Measurements from ENCODE around the gene ARHGEF11.
"Not testable (repeated sequence)": the region's sequence is repeated elsewhere in the genome, so short reads cannot be mapped to it uniquely, and the experiment has no call there.

Gene ARHGEF11

DNA sequence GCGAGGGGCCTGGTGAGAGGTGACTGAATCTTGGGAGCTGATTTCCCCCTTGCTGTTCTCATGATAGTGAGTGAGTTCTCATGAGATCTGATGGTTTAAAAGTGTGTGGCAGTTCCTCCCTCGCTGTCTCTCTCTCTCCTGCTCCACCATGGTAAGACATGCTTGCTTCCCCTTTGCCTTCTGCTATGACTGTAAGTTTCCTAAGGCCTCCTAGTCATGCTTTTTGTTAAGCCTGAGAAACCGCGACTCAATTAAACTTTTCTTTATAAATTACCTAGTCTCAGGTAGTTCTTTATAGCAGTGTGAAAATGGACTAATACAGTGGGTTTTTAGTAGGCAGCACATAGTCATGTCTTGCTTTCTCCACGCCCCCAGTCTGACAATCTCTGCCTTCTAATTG is 10.2 kb upstream of the ARHGEF11 start:
- in situ Hi-C loops (cut with MboI; ENCODE audit: low sequenced_read_pairs) = not testable (repeated sequence)

DNA sequence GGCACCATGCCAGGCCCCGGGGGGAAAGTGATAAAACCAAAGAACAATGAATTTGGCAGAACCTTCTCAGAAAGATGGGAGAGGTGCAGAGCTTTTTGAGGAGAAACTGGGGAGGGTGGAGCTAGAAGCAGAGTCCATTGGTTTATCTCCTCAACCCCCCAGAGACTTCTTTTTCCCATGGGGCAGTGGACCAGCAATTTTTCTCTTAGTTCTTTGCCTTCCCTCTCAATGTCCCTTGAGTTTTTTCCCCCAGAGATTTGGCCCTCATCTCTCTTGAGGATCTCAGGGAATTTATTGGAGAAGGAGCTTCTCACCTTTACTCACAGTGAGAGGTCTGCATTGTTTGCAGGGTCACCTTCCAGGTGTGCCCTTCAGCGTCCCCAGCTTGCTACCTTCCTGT is 5.3 kb upstream of the ARHGEF11 start:
- in situ Hi-C loops (cut with MboI; ENCODE audit: low sequenced_read_pairs) = no loop called here

DNA sequence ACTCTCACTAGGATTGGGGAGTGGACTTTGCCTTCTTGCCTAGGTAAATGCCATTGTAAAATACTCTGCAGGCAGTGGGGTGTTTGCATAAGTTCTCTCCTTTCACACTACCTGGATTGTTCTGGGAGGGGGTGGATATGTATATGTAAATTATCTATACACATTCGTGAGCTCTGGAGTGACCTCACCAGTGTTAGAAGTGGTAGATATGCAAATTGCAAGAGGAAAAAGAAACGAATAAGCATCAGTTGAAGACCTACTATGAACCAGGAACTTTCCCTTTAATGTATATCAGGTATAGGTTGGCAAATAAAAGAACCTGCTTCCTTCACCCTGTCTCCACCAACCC is 1.5 kb upstream of the ARHGEF11 start:
- in situ Hi-C loops (cut with MboI; ENCODE audit: low sequenced_read_pairs) = no loop called here

DNA sequence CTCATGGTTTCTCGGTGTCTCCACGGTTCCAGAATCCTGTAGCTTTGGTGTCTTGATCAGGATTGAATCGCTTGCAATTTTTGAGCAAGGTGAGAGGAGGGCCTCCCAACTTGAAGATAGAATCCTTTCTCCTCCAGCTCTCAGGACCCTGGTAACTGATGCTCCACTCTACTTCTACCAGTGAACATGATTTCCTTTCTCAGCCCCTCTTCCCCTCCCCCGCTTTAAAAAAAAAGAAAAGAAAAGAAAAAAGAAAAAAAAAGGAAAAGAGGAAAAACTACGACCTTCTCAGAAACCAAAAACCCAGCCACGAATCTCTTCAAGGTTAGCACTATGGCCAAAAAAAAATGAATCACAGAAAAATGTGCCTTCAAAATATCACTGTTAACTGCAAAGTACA is 1.2 kb downstream of the ARHGEF11 start:
- in situ Hi-C loops (cut with MboI; ENCODE audit: low sequenced_read_pairs) = no loop called here

DNA sequence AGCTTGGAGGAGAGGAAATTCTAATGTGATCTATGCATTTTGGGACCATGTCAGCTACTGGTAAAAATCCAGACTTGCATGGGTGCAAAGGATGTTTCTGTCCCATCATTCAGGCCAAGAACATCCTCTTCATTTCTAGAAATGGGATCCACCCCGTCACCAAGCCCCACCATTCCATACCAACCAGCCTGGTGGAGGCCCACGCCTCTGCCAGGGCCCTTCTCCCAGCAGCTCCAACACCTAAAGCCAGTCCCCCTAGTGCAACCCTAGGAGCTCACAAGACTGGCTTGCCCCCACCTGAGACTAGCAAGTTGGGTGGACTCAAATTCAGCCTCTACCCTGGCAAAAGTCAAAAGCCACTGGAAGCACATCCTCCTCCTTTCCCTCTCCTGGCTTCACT is 1.9 kb downstream of the ARHGEF11 start:
- in situ Hi-C loops (cut with MboI; ENCODE audit: low sequenced_read_pairs) = no loop called here

DNA sequence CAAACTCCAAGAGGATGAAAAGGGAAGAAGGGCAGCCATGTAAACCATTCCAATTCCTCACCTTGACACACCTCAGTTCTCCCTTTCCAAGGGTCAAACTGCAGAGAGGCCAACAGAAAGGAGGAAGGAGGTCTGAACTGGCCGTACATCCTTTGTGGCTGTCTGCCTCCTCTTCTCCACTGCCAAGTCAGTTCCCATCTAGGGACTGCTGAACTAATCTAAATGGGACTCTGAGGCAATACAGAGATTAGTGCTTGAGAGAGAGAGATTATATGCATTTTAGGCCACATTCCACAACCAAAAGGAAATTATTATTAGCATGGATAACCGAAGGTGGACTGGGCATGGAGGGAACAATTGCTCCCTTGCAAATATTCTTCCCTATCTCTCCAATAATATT is 2.7 kb downstream of the ARHGEF11 start:
- in situ Hi-C loops (cut with MboI; ENCODE audit: low sequenced_read_pairs) = no loop called here

DNA sequence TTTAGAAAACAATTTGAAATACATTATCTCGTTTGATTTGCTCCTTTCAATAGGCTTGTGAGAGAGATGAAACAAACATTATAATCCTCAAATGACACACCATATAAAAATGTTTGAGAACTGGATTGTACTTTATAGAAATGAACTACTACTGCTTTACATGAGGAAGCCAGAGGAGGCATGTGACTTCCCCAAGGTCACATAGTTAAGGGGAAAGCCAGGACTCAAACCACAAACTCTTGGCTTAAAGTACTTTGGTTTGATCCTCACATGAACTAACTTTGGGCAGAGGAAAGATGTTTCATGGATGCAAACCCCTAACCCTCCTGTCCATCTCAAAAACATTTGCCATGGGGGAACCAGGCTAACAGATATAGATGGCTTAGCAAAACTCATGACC is 4.7 kb downstream of the ARHGEF11 start:
- in situ Hi-C loops (cut with MboI; ENCODE audit: low sequenced_read_pairs) = no loop called here

DNA sequence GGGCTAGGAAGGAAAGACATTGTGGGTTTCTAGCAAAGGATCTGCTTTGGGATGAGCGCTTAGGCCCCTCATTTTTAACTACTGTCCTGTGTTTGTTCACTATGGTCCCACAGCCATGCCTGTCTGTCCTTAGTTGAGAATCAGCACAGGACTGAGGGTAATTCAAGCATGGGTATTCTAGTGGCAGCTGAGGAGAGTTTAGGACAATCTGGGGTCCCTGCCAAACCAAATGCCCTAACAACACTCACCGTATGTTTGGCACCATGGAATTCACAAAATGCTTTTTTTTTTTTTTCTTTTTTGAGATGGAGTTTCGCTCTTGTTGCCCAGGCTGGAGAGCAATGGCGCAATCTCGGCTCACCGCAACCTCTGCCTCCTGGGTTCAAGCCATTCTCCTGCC is 10.4 kb downstream of the ARHGEF11 start:
- in situ Hi-C loops (cut with MboI; ENCODE audit: low sequenced_read_pairs) = no loop called here

DNA sequence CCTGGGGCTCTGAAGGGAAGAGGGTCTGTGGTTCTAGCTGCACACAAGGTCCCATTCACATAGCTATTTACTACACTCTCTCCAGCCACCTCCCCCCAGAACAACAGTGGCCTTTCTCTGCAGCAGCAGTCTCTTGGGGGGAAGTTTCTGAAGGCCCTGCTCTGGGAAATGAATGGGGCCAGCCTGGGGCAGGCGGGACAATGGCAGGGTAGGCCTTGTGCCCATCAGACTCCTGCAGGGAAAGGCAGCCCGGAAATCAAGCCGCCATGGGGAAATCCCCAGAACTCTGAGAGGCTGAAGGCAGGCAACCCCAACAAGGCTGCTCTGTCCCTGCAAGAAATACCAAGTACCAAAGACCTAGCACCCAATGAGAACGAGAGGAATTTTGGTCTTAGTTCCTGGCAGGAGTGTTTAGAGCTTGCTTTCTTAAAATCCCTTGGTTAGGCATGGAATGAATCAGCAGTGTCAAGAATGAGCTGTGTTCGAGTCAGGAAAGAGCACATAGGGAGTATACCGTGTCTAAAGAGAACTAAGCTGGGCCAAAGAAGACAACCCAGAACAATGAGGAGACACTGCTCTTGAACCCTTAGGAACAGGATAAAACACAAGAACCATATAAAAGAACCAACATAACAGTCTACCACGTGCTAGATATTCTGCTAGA is 11.3 kb downstream of the ARHGEF11 start:
- in situ Hi-C loops (cut with MboI; ENCODE audit: low sequenced_read_pairs) = no loop called here

DNA sequence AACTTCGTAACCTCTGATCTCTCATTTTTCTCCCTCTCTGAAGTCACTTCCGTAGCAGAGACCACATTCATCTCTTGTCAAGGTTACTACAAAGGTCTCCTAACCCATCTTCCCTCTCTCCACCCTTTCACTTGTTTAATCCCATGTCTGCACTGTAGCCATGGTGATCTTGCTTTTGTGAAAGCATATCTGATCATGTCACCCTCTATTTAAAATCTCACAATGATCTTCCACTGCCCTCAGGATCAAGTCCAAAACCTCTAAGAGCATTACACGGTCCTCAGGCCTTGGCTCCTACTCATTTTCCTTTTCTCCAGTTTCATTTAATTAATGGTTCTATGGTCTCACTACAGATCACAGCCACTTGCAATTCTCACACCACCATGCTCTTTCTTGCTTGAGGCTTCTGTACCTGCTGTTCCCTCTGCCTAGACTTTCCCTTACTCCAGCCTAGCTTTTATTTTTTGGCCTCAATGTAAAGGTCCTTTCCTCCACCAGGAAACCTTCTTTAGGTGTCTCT is 12.1 kb downstream of the ARHGEF11 start:
- in situ Hi-C loops (cut with MboI; ENCODE audit: low sequenced_read_pairs) = no loop called here

DNA sequence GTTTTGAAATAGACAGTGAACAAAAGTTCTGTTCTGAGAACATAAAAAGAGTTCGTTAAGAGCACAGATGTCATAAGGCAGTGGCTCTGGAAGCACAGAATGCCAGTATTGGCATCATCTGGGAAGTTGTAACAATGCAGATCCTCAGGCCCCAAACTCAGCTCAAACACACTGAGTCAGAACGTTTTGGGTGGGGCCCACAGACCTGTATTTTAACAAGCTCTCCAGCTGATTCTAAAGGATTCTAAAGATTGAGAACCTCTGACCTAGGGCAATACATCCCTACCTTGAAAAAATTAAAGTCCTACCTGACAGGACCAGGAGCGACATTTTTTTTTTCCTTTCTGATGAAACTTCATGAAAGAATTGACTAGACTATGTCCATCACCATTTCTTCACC is 13.2 kb downstream of the ARHGEF11 start:
- in situ Hi-C loops (cut with MboI; ENCODE audit: low sequenced_read_pairs) = no loop called here

DNA sequence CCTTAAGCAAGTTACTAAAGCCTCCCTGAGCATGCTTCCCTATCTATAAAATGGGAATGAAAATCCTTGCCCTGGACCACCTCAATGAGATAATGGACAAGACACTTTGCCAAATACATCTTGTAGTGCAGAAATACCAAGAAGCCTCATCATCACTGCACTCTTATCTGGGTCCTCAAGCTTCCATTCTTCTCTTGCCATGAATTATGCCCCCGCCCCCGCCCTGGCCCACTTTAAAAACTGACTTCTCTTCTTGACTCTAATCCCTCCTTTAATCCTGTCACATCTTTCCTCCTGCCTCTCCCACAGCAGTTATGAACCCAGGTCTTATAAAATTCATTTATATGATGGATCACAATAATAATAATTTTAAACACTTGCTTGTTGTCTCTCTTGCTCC is 14.8 kb downstream of the ARHGEF11 start:
- in situ Hi-C loops (cut with MboI; ENCODE audit: low sequenced_read_pairs) = no loop called here

DNA sequence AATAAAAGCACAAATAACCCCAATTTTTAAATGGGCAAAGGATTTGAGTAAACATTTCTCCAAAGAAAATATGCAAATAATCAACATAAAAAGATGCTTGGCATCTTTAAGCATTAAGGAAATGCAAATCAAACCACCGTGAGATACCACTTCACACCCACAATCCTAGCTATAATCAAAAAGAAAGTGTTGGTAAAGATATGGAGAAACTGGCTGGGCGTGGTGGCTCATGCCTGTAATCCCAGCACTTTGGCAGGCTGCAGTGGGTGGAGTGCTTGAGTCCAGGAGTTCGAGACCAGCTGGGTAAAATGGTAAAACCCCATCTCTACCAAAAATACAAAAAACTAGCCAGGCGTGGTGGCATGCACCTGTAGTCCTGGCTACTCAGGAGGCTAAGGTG is 16.9 kb downstream of the ARHGEF11 start:
- in situ Hi-C loops (cut with MboI; ENCODE audit: low sequenced_read_pairs) = no loop called here

DNA sequence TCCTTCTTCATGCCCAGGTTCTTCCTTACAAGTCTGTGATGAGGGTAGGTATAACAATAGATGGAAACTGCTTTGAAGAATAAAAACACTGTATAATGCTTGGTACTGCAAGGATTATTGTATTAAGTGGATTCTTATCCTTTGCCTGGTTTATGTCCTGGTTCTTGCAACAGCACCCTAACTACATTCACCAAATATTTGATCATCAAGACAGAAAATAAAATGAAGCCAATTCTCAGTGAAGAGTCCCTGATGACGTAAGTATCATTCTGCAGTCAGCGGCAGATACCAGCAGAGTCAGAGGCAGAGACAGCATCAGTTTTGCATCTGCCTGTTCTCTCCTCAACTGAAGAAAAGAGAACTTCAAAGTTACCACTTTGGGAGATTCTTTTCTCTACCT is 19.7 kb downstream of the ARHGEF11 start:
- in situ Hi-C loops (cut with MboI; ENCODE audit: low sequenced_read_pairs) = no loop called here

DNA sequence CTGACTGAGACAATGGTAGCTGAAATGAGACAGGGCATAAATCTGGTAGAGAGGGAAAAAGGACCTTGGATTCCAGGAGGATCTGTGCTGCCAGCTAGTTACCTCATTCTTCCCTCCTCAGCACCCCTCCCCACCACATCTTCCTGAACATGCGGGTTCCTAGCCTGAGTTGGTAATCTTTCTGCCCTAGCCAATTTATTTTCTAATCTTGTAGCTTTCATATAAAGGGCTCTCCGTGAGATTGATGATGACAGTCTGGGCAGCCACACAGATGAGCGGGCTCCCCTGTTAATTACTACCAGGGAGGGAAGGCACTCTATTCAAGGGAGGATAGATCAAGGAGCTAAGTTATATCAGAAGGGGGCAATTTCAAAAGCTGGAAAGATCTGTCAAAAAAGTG is 20.2 kb downstream of the ARHGEF11 start:
- in situ Hi-C loops (cut with MboI; ENCODE audit: low sequenced_read_pairs) = no loop called here

DNA sequence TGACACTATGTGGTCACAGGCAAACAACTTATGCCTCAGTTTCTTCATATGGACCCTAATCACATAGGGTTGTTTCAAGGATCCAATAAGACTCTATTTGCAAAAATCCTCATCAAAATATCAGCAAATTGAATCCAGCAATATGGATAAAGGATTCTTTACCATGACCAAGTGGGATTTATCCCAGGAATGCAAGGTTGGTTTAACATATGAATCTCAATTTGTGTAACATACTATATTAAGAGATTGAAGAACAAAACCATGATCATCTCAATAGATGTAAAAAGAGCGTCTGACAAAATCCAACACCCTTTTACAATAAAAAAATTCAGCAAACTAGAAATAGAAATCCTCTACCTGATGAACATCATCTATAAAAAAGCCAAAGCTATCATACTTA is 23.9 kb downstream of the ARHGEF11 start:
- in situ Hi-C loops (cut with MboI; ENCODE audit: low sequenced_read_pairs) = no loop called here

DNA sequence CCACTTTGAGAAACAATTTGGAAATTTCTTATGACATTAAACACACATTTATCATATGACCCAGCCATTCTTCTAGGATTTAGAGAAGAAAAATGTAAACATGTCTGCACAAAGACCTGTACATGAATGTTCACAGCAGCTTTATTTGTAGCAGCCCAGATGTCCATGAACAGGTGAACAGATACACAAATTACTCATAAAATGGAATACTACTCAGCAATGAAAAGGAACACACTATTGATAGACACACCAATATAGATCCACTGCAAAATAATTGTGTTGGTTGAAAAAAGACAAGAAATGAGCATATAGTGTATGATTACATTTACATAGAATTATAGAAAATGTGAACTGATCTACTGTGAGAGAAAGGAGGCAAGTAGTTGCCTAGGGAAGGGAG is 26.1 kb downstream of the ARHGEF11 start:
- in situ Hi-C loops (cut with MboI; ENCODE audit: low sequenced_read_pairs) = no loop called here

DNA sequence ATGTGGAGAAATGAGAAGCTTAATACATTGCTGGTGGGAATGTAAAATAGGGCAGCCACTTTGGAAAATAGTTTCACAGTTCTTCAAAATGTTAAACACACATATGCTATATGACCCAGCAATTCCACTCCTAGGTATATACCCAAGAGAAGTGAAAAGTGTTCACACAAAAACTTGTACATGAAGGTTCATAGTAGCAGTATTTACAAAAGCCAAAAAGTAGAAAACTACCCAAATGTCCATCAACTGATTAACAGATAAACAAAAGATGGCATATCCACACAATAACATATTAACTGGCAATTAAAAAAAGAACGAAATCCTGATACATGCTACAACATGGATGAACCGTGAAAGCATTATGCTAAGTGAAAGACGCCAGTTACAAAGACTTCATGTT is 33.7 kb downstream of the ARHGEF11 start:
- in situ Hi-C loops (cut with MboI; ENCODE audit: low sequenced_read_pairs) = no loop called here

DNA sequence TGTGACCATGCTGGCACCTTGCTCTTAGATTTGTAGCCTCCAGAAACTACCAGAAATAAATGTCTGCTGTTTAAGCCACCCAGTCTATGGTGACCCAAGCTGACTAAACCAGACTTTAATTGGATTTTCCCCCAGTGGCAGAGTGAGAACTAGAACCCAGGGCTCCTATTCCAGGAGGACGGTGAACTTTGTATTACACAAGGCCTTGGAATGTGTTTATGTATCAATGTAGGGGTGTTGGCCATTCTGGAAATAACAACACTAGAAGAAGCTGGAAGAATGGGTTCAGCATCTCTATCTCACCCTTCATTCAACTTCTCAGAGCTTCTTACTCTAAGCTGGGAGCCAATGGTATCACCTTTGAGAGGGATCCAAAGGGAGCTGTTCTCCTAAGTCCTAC is 37.0 kb downstream of the ARHGEF11 start:
- in situ Hi-C loops (cut with MboI; ENCODE audit: low sequenced_read_pairs) = no loop called here

DNA sequence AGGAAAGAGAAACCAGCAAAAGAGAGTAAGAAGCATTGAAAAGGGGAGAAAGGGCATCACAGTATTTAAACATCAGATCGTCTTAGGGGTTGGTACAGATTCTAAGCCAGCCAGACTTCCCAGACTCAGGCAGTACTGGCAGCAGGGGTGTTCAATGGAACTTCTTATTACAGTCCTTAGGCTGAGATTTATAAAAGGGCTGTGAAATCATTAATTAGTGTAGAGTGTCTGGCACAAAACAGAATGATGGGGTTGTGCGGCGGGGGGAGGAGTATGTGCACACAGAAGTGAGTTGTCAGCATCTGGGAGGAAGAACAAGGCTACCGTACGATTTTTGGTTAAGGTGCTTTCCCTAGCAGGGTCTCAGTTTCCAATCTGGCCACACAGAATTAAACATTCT is 38.2 kb downstream of the ARHGEF11 start:
- in situ Hi-C loops (cut with MboI; ENCODE audit: low sequenced_read_pairs) = no loop called here

DNA sequence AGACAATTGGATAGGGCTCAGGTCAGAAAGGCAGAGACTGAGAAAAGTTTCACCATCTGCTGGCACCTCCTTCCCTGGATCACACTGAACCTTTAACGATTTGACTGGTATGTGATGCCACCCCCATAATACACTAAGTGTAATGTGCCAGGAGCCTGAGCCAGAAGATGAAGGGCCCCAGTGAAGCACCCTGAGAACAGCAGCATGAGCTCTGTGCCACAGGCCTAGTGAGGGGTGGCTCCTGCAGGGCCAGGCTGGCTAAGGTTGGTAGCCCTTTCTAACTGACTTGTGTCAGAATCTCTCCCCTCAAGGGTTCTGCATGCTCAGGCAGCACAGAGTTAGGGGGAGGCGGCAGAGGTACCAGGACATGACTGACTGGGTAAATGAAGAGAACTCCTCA is 38.9 kb downstream of the ARHGEF11 start:
- in situ Hi-C loops (cut with MboI; ENCODE audit: low sequenced_read_pairs) = no loop called here

DNA sequence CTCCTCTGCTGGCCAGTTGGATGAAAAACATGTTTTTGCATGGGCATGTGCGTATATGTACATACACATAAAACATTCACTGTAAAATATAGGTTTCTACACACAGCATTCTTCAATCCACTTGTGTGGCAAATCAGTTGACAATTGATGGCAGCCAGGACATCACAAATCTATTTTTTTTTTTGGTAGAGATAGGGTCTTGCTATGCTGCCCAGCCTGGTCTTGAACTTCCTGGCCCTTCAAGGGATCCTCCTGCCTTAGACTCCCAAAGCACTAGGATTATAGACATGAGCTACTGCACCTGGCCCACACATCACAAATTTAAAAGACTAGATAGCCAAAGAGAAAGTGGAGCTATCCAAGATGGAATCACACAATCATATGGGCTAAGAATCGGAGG is 39.6 kb downstream of the ARHGEF11 start:
- in situ Hi-C loops (cut with MboI; ENCODE audit: low sequenced_read_pairs) = no loop called here

DNA sequence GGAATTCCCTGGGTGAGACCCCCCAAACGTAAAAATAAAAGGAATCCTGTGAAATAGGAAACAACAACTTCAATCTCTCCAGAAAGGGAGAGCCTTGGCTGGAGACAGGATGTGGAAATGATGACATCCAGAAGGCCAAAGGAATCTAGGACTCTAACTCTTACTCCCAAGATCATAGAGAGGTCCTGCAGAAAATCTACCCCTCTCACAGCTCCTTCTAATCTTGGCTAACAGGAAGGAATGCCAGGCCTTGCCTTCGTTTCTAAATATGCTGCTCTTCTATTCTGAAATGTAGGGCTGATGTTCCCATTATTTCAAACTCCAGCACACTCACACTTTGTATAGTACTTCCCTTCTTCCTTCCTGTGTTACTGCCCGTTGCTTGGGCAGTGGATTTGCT is 40.7 kb downstream of the ARHGEF11 start:
- in situ Hi-C loops (cut with MboI; ENCODE audit: low sequenced_read_pairs) = no loop called here
